ENCODE measurements around the gene GIMD1.

The GIMD1 gene

GRCh38 chr4:106312997-106313522, 55.5 kb downstream of the GIMD1 start:
- no peak for DNase-seq

- DNase-seq, result no peak
Observed at GRCh38 chr4:106312377-106312776, 56.2 kb downstream of the GIMD1 start.
